Astrocyte (in vitro differentiated cells and primary cell): ENCODE results near the gene NKG7.

Source experiments
- EZH2 ChIP-seq: IDR thresholded peaks from 2 replicates; pipeline ENCODE4 v1.6.1; 2012; ENCODE audit warnings: mild to moderate bottlenecking, low read length, inconsistent platforms; ENCODE audit not compliant: insufficient read depth
- TF ChIP-seq, protein P1 (sequence below): IDR thresholded peaks from 2 replicates; pipeline ENCODE4 v1.5.1; 2011; ENCODE audit warnings: low read depth, mild to moderate bottlenecking, inconsistent platforms, low read length, moderate library complexity; ENCODE audit not compliant: insufficient read depth

DNA sequence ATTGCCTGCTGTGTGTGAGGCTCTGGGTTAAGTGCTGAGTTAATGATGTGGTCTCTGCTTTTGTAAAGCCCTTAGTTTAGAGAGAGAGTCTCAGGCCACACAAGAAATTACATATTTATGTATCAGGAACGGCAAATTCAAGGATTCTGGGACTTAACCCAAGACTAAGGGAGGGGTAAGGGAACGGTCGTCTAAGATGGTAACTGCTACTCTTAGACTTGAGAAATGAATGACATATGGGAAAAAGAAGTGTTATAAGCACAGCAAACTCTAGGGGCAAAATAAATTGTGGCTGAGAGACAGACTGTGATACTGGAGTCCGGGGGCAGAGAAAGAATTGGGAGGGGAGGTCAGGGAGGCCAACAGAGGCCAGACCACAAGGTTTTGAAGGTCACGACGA, 40.7 kb downstream of the NKG7 start:
- TF ChIP-seq, protein P1, sequence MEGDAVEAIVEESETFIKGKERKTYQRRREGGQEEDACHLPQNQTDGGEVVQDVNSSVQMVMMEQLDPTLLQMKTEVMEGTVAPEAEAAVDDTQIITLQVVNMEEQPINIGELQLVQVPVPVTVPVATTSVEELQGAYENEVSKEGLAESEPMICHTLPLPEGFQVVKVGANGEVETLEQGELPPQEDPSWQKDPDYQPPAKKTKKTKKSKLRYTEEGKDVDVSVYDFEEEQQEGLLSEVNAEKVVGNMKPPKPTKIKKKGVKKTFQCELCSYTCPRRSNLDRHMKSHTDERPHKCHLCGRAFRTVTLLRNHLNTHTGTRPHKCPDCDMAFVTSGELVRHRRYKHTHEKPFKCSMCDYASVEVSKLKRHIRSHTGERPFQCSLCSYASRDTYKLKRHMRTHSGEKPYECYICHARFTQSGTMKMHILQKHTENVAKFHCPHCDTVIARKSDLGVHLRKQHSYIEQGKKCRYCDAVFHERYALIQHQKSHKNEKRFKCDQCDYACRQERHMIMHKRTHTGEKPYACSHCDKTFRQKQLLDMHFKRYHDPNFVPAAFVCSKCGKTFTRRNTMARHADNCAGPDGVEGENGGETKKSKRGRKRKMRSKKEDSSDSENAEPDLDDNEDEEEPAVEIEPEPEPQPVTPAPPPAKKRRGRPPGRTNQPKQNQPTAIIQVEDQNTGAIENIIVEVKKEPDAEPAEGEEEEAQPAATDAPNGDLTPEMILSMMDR: no peak
- no peak for TF ChIP-seq EZH2
